Measurements from ENCODE around the gene AK1.

- TF ChIP-seq CTCF (conservative IDR thresholded peaks at IDR 0.05) (no peak), ZFX (IDR thresholded peaks at IDR 0.05) (no peak)
Observed at GRCh38 chr9:127841087-127841835, 36.2 kb downstream of the AK1 start.

Data from C4-2B (cell line).